B cell (primary cell): ENCODE results near the gene EPSTI1.

ENCODE experiments used
- EZH2 ChIP-seq: IDR thresholded peaks from 2 replicates; pipeline ENCODE4 v1.6.1; 2012; ENCODE audit warnings: borderline replicate concordance, low read depth, mild to moderate bottlenecking, moderate library complexity, low read length; ENCODE audit not compliant: insufficient read depth, poor library complexity, severe bottlenecking
- TF ChIP-seq, protein P1 (sequence below): fragments of 200-600 bp; IDR thresholded peaks from one replicate; pipeline ENCODE4 v1.8.0; 2022; ENCODE audit warnings: antibody characterized with exemption, mild to moderate bottlenecking

GRCh38 chr13:42874221-42874620, 117.8 kb downstream of the EPSTI1 start:
- no peak for TF ChIP-seq EZH2
- TF ChIP-seq, protein P1, sequence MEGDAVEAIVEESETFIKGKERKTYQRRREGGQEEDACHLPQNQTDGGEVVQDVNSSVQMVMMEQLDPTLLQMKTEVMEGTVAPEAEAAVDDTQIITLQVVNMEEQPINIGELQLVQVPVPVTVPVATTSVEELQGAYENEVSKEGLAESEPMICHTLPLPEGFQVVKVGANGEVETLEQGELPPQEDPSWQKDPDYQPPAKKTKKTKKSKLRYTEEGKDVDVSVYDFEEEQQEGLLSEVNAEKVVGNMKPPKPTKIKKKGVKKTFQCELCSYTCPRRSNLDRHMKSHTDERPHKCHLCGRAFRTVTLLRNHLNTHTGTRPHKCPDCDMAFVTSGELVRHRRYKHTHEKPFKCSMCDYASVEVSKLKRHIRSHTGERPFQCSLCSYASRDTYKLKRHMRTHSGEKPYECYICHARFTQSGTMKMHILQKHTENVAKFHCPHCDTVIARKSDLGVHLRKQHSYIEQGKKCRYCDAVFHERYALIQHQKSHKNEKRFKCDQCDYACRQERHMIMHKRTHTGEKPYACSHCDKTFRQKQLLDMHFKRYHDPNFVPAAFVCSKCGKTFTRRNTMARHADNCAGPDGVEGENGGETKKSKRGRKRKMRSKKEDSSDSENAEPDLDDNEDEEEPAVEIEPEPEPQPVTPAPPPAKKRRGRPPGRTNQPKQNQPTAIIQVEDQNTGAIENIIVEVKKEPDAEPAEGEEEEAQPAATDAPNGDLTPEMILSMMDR, result no peak
